MCF 10A (cell line): Measurements from ENCODE around the gene SSR3. TPM values are rescaled to one million over a fixed set of nuclear protein-coding genes. Genes with fewer than 3 reads are reported as not detected.

Source experiments
- BruUV-seq: library from RNA; stranded (reverse); fragments of 400-500 nt; replicated peaks from 2 replicates; lab custom pipeline; 2021; lab: Mats Ljungman, UMichigan
- CTCF ChIA-PET: fragments of 300-600 bp; sonication (Branson Sonifier 250); formaldehyde crosslinking; extraction: SDS; loops from one replicate; lab custom pipeline; 2021; ENCODE audit warnings: antibody characterized with exemption, inconsistent platforms; lab: Yijun Ruan, JAX
- POLR2A ChIA-PET: fragments of 300-600, 350-650 bp; sonication (Branson Sonifier 250); formaldehyde crosslinking; extraction: SDS; loops from one replicate; lab custom pipeline; 2020; ENCODE audit warnings: antibody characterized with exemption, inconsistent platforms; lab: Yijun Ruan, JAX
- DNase-seq: peaks from one replicate; pipeline ENCODE4 v3.0.0-alpha.2; 2018; ENCODE audit not compliant: unreplicated experiment
- H3K27ac Mint-ChIP-seq: one replicate; pipeline ENCODE4 v1.8.0; 2022; ENCODE audit warnings: mild to moderate bottlenecking, low read depth, mixed read lengths; ENCODE audit not compliant: unreplicated experiment
- H3K27me3 Mint-ChIP-seq: one replicate; pipeline ENCODE4 v1.8.0; 2022; ENCODE audit warnings: mixed read lengths; ENCODE audit not compliant: insufficient read depth, unreplicated experiment
- H3K36me3 Mint-ChIP-seq: one replicate; pipeline ENCODE4 v1.8.0; 2022; ENCODE audit warnings: mild to moderate bottlenecking, moderate library complexity, mixed read lengths; ENCODE audit not compliant: insufficient read depth, unreplicated experiment
- H3K4me1 Mint-ChIP-seq: one replicate; pipeline ENCODE4 v1.8.0; 2022; ENCODE audit warnings: mixed read lengths; ENCODE audit not compliant: insufficient read depth, unreplicated experiment
- H3K4me3 Mint-ChIP-seq: one replicate; pipeline ENCODE4 v1.8.0; 2022; ENCODE audit warnings: mild to moderate bottlenecking, moderate library complexity, mixed read lengths; ENCODE audit not compliant: unreplicated experiment
- H3K9me3 Mint-ChIP-seq: one replicate; pipeline ENCODE4 v1.8.0; 2022; ENCODE audit warnings: mixed read lengths; ENCODE audit not compliant: unreplicated experiment
- CTCF ChIP-seq: fragments of 200-600 bp; IDR thresholded peaks from one replicate; pipeline ENCODE4 v1.8.0; 2022; ENCODE audit warnings: antibody characterized with exemption, mild to moderate bottlenecking; ENCODE audit not compliant: unreplicated experiment
- intact Hi-C: fragments of 100-400 bp; cut with micrococcal nuclease; formaldehyde crosslinking; loops from 2 replicates; pipeline ENCODE4 v1.14.1; 2022
- total RNA-seq: library from RNA; stranded (reverse); gene quantifications from 2 replicates; pipeline ENCODE4 v1.2.3, GENCODE V29; 2022

Gene SSR3
- total RNA-seq, 1 experiment from 2014 or later: 447 TPM

- H3K27ac Mint-ChIP-seq: no peak overlapping the region
- TF ChIP-seq CTCF: no peak
- ChIA-PET POLR2A (no interaction called here), CTCF (interaction anchor here (1.0 to 1.3 kb wide), 4 partner anchors 12 to 343 kb away, joined by 3 read pairs; no protein-coding TSS in a partner anchor)
- no peak for DNase-seq
- H3K4me3 Mint-ChIP-seq: no peak overlapping the region
- intact Hi-C loops: no loop called here
- H3K4me1 Mint-ChIP-seq: no peaks in the 10 kb centered on the region
- H3K36me3 Mint-ChIP-seq: no peaks in the 10 kb centered on the region
- peaks cover 25% of the 10 kb centered on the region for H3K27me3 Mint-ChIP-seq
- H3K9me3 Mint-ChIP-seq: no peaks in the 10 kb centered on the region
- no TSS peak for BruUV-seq
These were observed 62.1 kb downstream of the SSR3 start for GRCh38 chr3:156492801-156493261.

GRCh38 chr3:156491192-156491591, 63.7 kb downstream of the SSR3 start:
- no peak for DNase-seq
- no peaks in the 10 kb centered on the region for H3K36me3 Mint-ChIP-seq
- peaks cover 25% of the 10 kb centered on the region for H3K27me3 Mint-ChIP-seq
- BruUV-seq: no TSS peak
- no peaks in the 10 kb centered on the region for H3K4me1 Mint-ChIP-seq
- no peak for TF ChIP-seq CTCF
- CTCF ChIA-PET: interaction anchor here (1.3 kb wide), 1 partner anchor 60 kb away, joined by 4 read pairs; no protein-coding TSS in a partner anchor
- H3K27ac Mint-ChIP-seq: no peak overlapping the region
- intact Hi-C loops: no loop called here
- H3K9me3 Mint-ChIP-seq: no peaks in the 10 kb centered on the region
- POLR2A ChIA-PET: no interaction called here
- no peak overlapping the region for H3K4me3 Mint-ChIP-seq

Other genes starting within 250 kb of the SSR3 start
- gene TIPARP, start 119.5 kb upstream of the SSR3 start, total RNA-seq: 41.6 and 50.0 TPM in 2 replicates